Tibial nerve (tissue), 4 donors: Measurements from ENCODE around the gene NRSN2.
"Not testable (repeated sequence)": the region's sequence is repeated elsewhere in the genome, so short reads cannot be mapped to it uniquely, and the experiment has no call there.

Source experiments
- CTCF ChIP-seq, 5 experiments: fragments of 200-600 bp in 3 of 5; fragments of 450-650 bp in 2 of 5; sonication (generic) in 3 of 5; IDR thresholded peaks; one replicate each; pipeline ENCODE4 v1.5.1; 2016 to 2019; ENCODE audit warnings: antibody characterized with exemption in 5 of 5, mild to moderate bottlenecking in 3 of 5, moderate library complexity in 2 of 5
- EP300 ChIP-seq, 2 donors: sonication (generic); formaldehyde crosslinking; IDR thresholded peaks; one replicate each; pipeline ENCODE4 v1.6.1; 2017; ENCODE audit warnings: antibody characterized with exemption in 2 of 2, mild to moderate bottlenecking in 1 of 2
- POLR2A ChIP-seq, 2 donors: fragments of 450-650 bp; IDR thresholded peaks; one replicate each; pipeline ENCODE4 v1.6.1; 2017; ENCODE audit warnings: antibody characterized with exemption in 2 of 2, mild to moderate bottlenecking in 2 of 2, moderate library complexity in 2 of 2

GRCh38 chr20:393296-393695 is 46.4 kb downstream of the NRSN2 start:
- not testable (repeated sequence) for TF ChIP-seq CTCF, POLR2A, EP300 (IDR thresholded peaks at IDR 0.05)
